ENCODE data around the gene POLE3. TPM values are rescaled to one million over a fixed set of nuclear protein-coding genes. Genes with fewer than 3 reads are reported as not detected.
"Not testable (repeated sequence)": the region's sequence is repeated elsewhere in the genome, so short reads cannot be mapped to it uniquely, and the experiment has no call there.

The POLE3 gene
- total RNA-seq, 1 donor from 2014 or later: 58.0 TPM

GRCh38 chr9:113409883-113410206 lies 630 bp downstream of the POLE3 start:
- peak overlapping the region; percentile 90 for H3K4me3 ChIP-seq (ENCODE audit: low read depth, low read length)
- TF ChIP-seq, protein P1, sequence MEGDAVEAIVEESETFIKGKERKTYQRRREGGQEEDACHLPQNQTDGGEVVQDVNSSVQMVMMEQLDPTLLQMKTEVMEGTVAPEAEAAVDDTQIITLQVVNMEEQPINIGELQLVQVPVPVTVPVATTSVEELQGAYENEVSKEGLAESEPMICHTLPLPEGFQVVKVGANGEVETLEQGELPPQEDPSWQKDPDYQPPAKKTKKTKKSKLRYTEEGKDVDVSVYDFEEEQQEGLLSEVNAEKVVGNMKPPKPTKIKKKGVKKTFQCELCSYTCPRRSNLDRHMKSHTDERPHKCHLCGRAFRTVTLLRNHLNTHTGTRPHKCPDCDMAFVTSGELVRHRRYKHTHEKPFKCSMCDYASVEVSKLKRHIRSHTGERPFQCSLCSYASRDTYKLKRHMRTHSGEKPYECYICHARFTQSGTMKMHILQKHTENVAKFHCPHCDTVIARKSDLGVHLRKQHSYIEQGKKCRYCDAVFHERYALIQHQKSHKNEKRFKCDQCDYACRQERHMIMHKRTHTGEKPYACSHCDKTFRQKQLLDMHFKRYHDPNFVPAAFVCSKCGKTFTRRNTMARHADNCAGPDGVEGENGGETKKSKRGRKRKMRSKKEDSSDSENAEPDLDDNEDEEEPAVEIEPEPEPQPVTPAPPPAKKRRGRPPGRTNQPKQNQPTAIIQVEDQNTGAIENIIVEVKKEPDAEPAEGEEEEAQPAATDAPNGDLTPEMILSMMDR (IDR thresholded peaks at IDR 0.05; ENCODE audit: insufficient read depth, low read length, poor library complexity, severe bottlenecking): no peak
- H3K36me3 ChIP-seq (ENCODE audit: control insufficient read depth, insufficient read depth, low read length): no peaks in the 10 kb centered on the region
- no peak for DNase-seq (ENCODE audit: low read depth)
- no peaks in the 10 kb centered on the region for H3K27me3 ChIP-seq (ENCODE audit: control insufficient read depth, insufficient read depth, low read length)

- TF ChIP-seq, protein P1 (IDR thresholded peaks at IDR 0.05; ENCODE audit: insufficient read depth, low read length, poor library complexity, severe bottlenecking): no peak
- no peak for DNase-seq (ENCODE audit: low read depth)
- Histone ChIP-seq H3K4me3 (ENCODE audit: low read depth, low read length) (peak overlapping the region; percentile 90), H3K27me3 (ENCODE audit: control insufficient read depth, insufficient read depth, low read length) (no peaks in the 10 kb centered on the region), H3K36me3 (ENCODE audit: control insufficient read depth, insufficient read depth, low read length) (no peaks in the 10 kb centered on the region)
Measured at GRCh38 chr9:113409481-113409880, 994 bp downstream of the POLE3 start.

DNA sequence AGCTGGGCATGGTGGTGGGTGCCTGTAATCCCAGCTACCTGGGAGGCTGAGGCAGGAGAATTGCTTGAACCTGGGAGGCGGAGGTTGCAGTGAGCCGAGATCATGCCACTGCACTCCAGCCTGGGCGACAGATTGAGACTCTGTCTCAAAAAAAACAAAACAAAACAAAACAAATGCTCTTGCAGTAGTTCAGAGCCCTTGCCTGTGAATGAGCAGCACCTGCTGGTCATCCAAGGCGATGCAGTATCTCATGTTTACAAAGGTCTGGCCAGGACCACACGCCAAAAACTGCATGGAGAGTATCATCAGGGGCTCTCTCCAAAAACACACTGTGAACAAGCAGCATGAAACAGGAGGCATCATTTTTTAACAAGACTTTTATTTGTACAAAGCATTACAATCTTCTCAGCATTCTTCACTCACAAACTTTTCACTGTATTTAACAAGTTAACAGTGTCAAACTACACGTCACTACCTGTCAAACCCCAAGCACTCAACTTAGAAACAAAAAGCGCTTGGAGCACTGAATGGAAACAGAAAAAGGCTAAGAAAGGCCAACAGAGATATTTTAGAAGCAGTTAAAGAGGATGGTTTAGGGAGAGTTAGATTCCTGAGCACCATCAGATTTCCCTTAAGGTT lies 3.5 kb downstream of the POLE3 start:
- not testable (repeated sequence) for H3K4me3 ChIP-seq (ENCODE audit: low read depth, low read length); DNase-seq (ENCODE audit: low read depth); H3K36me3 ChIP-seq (ENCODE audit: control insufficient read depth, insufficient read depth, low read length); H3K27me3 ChIP-seq (ENCODE audit: control insufficient read depth, insufficient read depth, low read length)
- TF ChIP-seq, protein P1 (IDR thresholded peaks at IDR 0.05; ENCODE audit: insufficient read depth, low read length, poor library complexity, severe bottlenecking): peak; percentile 84

GRCh38 chr9:113406353-113406752 lies 4.1 kb downstream of the POLE3 start:
- not testable (repeated sequence) for H3K4me3 ChIP-seq (ENCODE audit: low read depth, low read length); H3K36me3 ChIP-seq (ENCODE audit: control insufficient read depth, insufficient read depth, low read length)

GRCh38 chr9:113403646-113404045 lies 6.8 kb downstream of the POLE3 start:
- no peak for DNase-seq (ENCODE audit: low read depth)
- Histone ChIP-seq H3K36me3 (ENCODE audit: control insufficient read depth, insufficient read depth, low read length) (no peaks in the 10 kb centered on the region), H3K4me3 (ENCODE audit: low read depth, low read length) (no peak overlapping the region), H3K27me3 (ENCODE audit: control insufficient read depth, insufficient read depth, low read length) (no peaks in the 10 kb centered on the region)
- TF ChIP-seq, protein P1 (IDR thresholded peaks at IDR 0.05; ENCODE audit: insufficient read depth, low read length, poor library complexity, severe bottlenecking): no peak

More at GRCh38 chr9:113406353-113406752, 4.1 kb downstream of the POLE3 start:
- not testable (repeated sequence) for DNase-seq (ENCODE audit: low read depth); H3K27me3 ChIP-seq (ENCODE audit: control insufficient read depth, insufficient read depth, low read length)

GRCh38 chr9:113401027-113401792 lies 9.3 kb downstream of the POLE3 start, which contains the start of gene ALAD:
Gene ALAD, minus strand, starts transcription at chr9:113401284. Its CDS starts 7,725 bp downstream, at chr9:113393559.
- Histone ChIP-seq H3K4me3 (ENCODE audit: low read depth, low read length) (peak within 1 kb of the TSS; percentile 98), H3K27me3 (ENCODE audit: control insufficient read depth, insufficient read depth, low read length) (no peaks in the 10 kb centered on the region), H3K36me3 (ENCODE audit: control insufficient read depth, insufficient read depth, low read length) (no peaks in the 10 kb centered on the region)
- DNase-seq (ENCODE audit: low read depth): peak; percentile 87
- TF ChIP-seq, protein P1 (IDR thresholded peaks at IDR 0.05; ENCODE audit: insufficient read depth, low read length, poor library complexity, severe bottlenecking): peak; percentile 91
